Esophagus squamous epithelium (tissue), 4 donors: ENCODE results near the gene METTL23.

Experiments
- POLR2A ChIP-seq, 4 donors: fragments of 450-650 bp; IDR thresholded peaks; one replicate each; pipeline ENCODE4 v1.6.1; 2017; ENCODE audit warnings: antibody characterized with exemption in 4 of 4, mild to moderate bottlenecking in 4 of 4, moderate library complexity in 3 of 4
- TF ChIP-seq, protein P1 (sequence below), 6 experiments: fragments of 450-650 bp in 4 of 6; fragments of 200-600 bp in 2 of 6; sonication (generic) in 2 of 6; IDR thresholded peaks; one replicate each; pipeline ENCODE4 v1.5.1; 2016 to 2019; ENCODE audit warnings: antibody characterized with exemption in 6 of 6, mild to moderate bottlenecking in 4 of 6, moderate library complexity in 4 of 6

DNA sequence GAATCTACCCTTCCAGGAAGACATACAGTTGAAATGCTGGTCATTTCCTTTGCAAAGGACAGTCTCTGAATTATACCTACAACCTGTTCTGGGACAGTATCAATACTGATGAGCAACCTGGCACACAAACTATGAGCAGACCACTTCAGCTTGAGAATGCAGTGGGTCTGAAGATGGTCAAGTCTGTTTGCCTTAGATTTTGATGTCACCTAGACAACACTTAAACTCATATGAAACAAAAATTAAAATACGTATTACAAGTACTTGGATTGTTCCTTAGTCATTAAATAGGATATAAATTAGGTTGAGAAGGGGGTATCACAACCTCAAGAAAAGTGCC, 6.9 kb downstream of the METTL23 start:
- no peak for TF ChIP-seq POLR2A (IDR thresholded peaks at IDR 0.05)
- TF ChIP-seq, protein P1, sequence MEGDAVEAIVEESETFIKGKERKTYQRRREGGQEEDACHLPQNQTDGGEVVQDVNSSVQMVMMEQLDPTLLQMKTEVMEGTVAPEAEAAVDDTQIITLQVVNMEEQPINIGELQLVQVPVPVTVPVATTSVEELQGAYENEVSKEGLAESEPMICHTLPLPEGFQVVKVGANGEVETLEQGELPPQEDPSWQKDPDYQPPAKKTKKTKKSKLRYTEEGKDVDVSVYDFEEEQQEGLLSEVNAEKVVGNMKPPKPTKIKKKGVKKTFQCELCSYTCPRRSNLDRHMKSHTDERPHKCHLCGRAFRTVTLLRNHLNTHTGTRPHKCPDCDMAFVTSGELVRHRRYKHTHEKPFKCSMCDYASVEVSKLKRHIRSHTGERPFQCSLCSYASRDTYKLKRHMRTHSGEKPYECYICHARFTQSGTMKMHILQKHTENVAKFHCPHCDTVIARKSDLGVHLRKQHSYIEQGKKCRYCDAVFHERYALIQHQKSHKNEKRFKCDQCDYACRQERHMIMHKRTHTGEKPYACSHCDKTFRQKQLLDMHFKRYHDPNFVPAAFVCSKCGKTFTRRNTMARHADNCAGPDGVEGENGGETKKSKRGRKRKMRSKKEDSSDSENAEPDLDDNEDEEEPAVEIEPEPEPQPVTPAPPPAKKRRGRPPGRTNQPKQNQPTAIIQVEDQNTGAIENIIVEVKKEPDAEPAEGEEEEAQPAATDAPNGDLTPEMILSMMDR (IDR thresholded peaks at IDR 0.05): no peak
